ENCODE data around the gene DDX56. TPM values are rescaled to one million over a fixed set of nuclear protein-coding genes. Genes with fewer than 3 reads are reported as not detected.
A peak's percentile ranks its signal among the peaks of the same experiment; 100 is the strongest.

Gene DDX56
- total and polyA plus RNA-seq, 9 of the 15 experiments (the other 6 are each of a cell fraction or from before 2014, with no cell fraction given) = 33.0 to 145 (median 102) TPM

- no peak for FAIRE-seq
- intact Hi-C loops (cut with micrococcal nuclease) (loop anchor here (2.0 to 5.0 kb wide), 4 partner anchors 31 to 189 kb away; partner anchors contain the start of gene PPIA), in situ Hi-C loops (cut with MboI) (no loop called here)
- peak overlapping the region; percentile 69 for H2AFZ ChIP-seq (ENCODE audit: low read depth, low read length)
- peak overlapping the region; percentile 77 for H3K4me3 ChIP-seq
- no peaks in the 10 kb centered on the region for H3K27me3 ChIP-seq (ENCODE audit: control insufficient read depth in 2 of 2, insufficient read depth in 2 of 2, low read length in 2 of 2)
- no peaks in the 10 kb centered on the region for H3K9me3 ChIP-seq (replicated peaks; ENCODE audit: control insufficient read depth, insufficient read depth, low read depth, low read length)
- no peaks in the 10 kb centered on the region; the same call in 1 of the 2 replicates for H4K20me1 ChIP-seq (replicated peaks; ENCODE audit: control insufficient read depth, insufficient read depth, low read length)
- H3K9me1 ChIP-seq (ENCODE audit: control insufficient read depth, insufficient read depth, low read length) = no peaks in the 10 kb centered on the region
- peak overlapping the region; percentile 84 for H3K27ac ChIP-seq (ENCODE audit: extremely low read depth, low read depth, low read length)
- BruUV-seq (replicated peaks) = TSS peak; percentile 80
- DNase-seq (ENCODE audit: extremely low read depth in 1 of 4, low spot score in 3 of 4) = no peak
- no peak for ATAC-seq
- peak overlapping the region; percentile 81 to 96 for H3K9ac ChIP-seq (ENCODE audit: insufficient read depth in 1 of 2, low read depth in 2 of 2, low read length in 2 of 2)
- H3K4me2 ChIP-seq (ENCODE audit: insufficient read depth, low read length) = peak overlapping the region; percentile 96
- peaks cover 12% of the 10 kb centered on the region for H3K36me3 ChIP-seq (ENCODE audit: control insufficient read depth, insufficient read depth, low read length)
- CTCF ChIA-PET (ENCODE audit: low intra/inter-chr PET ratio) = no interaction called here
- POLR2A ChIA-PET = interaction anchor here (0.6 to 2.7 kb wide), 16 partner anchors 10 to 377 kb away, joined by 3 to 15 read pairs (median 4); partner anchors contain the start of genes DDX56, H2AZ2, PURB and TMED4
- WGBS (ENCODE audit: insufficient coverage, low coverage, missing lambda C conversion rate) = 37% methylated on average over 35 of the region's 35 CpGs
- peaks cover 8 to 27% of the 10 kb centered on the region in 2 experiments; a peak in 4 of 5 replicates for H3K4me1 ChIP-seq (replicated peaks in 1 of 2; ENCODE audit: control insufficient read depth in 2 of 2, insufficient read depth in 2 of 2, low read length in 2 of 2)
- H3K79me2 ChIP-seq (ENCODE audit: control insufficient read depth, insufficient read depth, low read length) = peaks cover 54% of the 10 kb centered on the region
- TF ChIP-seq NR2C1 (IDR thresholded peaks at IDR 0.05) = peak; percentile 75; the same call in 1 of the 2 replicates
- TF ChIP-seq NR2C1 (tag; IDR thresholded peaks at IDR 0.05) = 0 out of 2 replicates have a peak, but pooled peaks have one; percentile 5
- peak; percentile 9 for TF ChIP-seq TOE1 (IDR thresholded peaks at IDR 0.05; ENCODE audit: borderline replicate concordance)
- no peak for TF ChIP-seq TOE1 (CRISPR knock-in tag; IDR thresholded peaks at IDR 0.05; ENCODE audit: borderline replicate concordance, low read depth)
- TF ChIP-seq, protein P1, sequence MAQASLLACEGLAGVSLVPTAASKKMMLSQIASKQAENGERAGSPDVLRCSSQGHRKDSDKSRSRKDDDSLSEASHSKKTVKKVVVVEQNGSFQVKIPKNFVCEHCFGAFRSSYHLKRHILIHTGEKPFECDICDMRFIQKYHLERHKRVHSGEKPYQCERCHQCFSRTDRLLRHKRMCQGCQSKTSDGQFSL (CRISPR knock-in tag; IDR thresholded peaks at IDR 0.05) = 0 out of 2 replicates have a peak, but pooled peaks have one; percentile 14
- TF ChIP-seq, protein P1 (tag; IDR thresholded peaks at IDR 0.05) = no peak
- peak; percentile 24; the same call in 1 of the 2 replicates for TF ChIP-seq ETV1 (tag; conservative IDR thresholded peaks at IDR 0.05; ENCODE audit: low read depth)
- no peak for TF ChIP-seq TAL1 (IDR thresholded peaks at IDR 0.05)
- TF ChIP-seq NR4A1 (CRISPR knock-in tag; IDR thresholded peaks at IDR 0.05) = 0 out of 2 replicates have a peak, but pooled peaks have one; percentile 53
- no peak; the same call in none of the 2 replicates for TF ChIP-seq NR4A1 (tag; IDR thresholded peaks at IDR 0.05)
- 0 out of 2 replicates have a peak, but pooled peaks have one; percentile 43 for TF ChIP-seq ERF (CRISPR knock-in tag; IDR thresholded peaks at IDR 0.05)
- TF ChIP-seq HDGF (IDR thresholded peaks at IDR 0.05) = no peak
- TF ChIP-seq MYC (IDR thresholded peaks at IDR 0.05; ENCODE audit: low read depth, low read length) = no peak
- TF ChIP-seq MYC (CRISPR knock-in tag; IDR thresholded peaks at IDR 0.05; ENCODE audit: borderline replicate concordance, low read depth) = peak; percentile 93
- TF ChIP-seq POU5F1 (IDR thresholded peaks at IDR 0.05; ENCODE audit: borderline replicate concordance, low read depth, low read length, partially characterized antibody) = no peak
- no peak for TF ChIP-seq FOXM1 (IDR thresholded peaks at IDR 0.05; ENCODE audit: low read depth)
- peak; percentile 56; the same call in 1 of the 2 replicates for TF ChIP-seq FOXM1 (CRISPR knock-in tag; IDR thresholded peaks at IDR 0.05; ENCODE audit: low read depth)
- TF ChIP-seq ZBTB34 (CRISPR knock-in tag; IDR thresholded peaks at IDR 0.05) = no peak
- no peak; the same call in 1 of the 2 replicates for TF ChIP-seq POLR2AphosphoS5 (IDR thresholded peaks at IDR 0.05; ENCODE audit: control insufficient read depth, insufficient read depth, low read depth, low read length)
Observed at GRCh38 chr7:44607141-44608068, 33.7 kb upstream of the DDX56 start.
